Activated CD8-positive, alpha-beta T cell treated with anti-CD3 and anti-CD28 coated beads, Interleukin-2, amount 10 ng/mL, durations not matched to agents 7 days and 5 days (primary cell): Measurements from ENCODE around the gene HPCAL1. TPM values are rescaled to one million over a fixed set of nuclear protein-coding genes. Genes with fewer than 3 reads are reported as not detected.

Experiments used
- ATAC-seq: fragments of 150-1000 bp; cut with Tn5 transposase; one replicate; pipeline ENCODE4 v1.10.0; 2021; ENCODE audit warnings: moderate library complexity
- CTCF ChIA-PET: fragments of 350-600 bp; sonication (Branson Sonifier 250); formaldehyde crosslinking; loops from one replicate; lab custom pipeline; 2021; ENCODE audit warnings: antibody characterized with exemption; lab: Charles Lee
- POLR2A ChIA-PET: fragments of 350-600 bp; sonication (Branson Sonifier 250); formaldehyde crosslinking; loops from one replicate; lab custom pipeline; 2021; ENCODE audit warnings: antibody characterized with exemption; lab: Charles Lee
- DNase-seq: peaks from one replicate; pipeline ENCODE4 v3.0.0-alpha.2; 2020
- H3K27ac Mint-ChIP-seq: one replicate; pipeline ENCODE4 v1.8.0; 2021; ENCODE audit warnings: mild to moderate bottlenecking, mixed read lengths
- H3K27me3 Mint-ChIP-seq: one replicate; pipeline ENCODE4 v1.8.0; 2021; ENCODE audit warnings: low read depth, mixed read lengths
- H3K36me3 Mint-ChIP-seq: one replicate; pipeline ENCODE4 v1.8.0; 2021; ENCODE audit warnings: low read depth, mixed read lengths
- H3K4me1 Mint-ChIP-seq: one replicate; pipeline ENCODE4 v1.8.0; 2021; ENCODE audit warnings: low read depth, mixed read lengths
- H3K4me3 Mint-ChIP-seq: one replicate; pipeline ENCODE4 v1.8.0; 2021; ENCODE audit warnings: mild to moderate bottlenecking, mixed read lengths
- H3K9me3 Mint-ChIP-seq: one replicate; pipeline ENCODE4 v1.8.0; 2022; ENCODE audit warnings: mixed read lengths; ENCODE audit not compliant: insufficient read depth
- total RNA-seq, 2 experiments: library from RNA; stranded (reverse); gene quantifications; one replicate each; pipeline ENCODE4 v1.2.3, GENCODE V29; 2021

HPCAL1 gene
- total RNA-seq, 2 experiments from 2014 or later: 55.8 to 56.6 TPM

GRCh38 chr2:10382354-10383061 lies 79.8 kb downstream of the HPCAL1 start:
- H3K9me3 Mint-ChIP-seq: no peaks in the 10 kb centered on the region
- H3K4me3 Mint-ChIP-seq: peak overlapping the region; percentile 35
- H3K27ac Mint-ChIP-seq: peak overlapping the region; percentile 68
- peaks cover 83% of the 10 kb centered on the region for H3K4me1 Mint-ChIP-seq
- DNase-seq: peak; percentile 60
- no peaks in the 10 kb centered on the region for H3K27me3 Mint-ChIP-seq
- peak; percentile 72 for ATAC-seq
- H3K36me3 Mint-ChIP-seq: peaks cover 2% of the 10 kb centered on the region
- ChIA-PET CTCF (interaction anchor here (0.9 to 4.2 kb wide), 8 partner anchors 16 to 182 kb away, joined by 3 to 43 read pairs (median 4); no protein-coding TSS in a partner anchor), POLR2A (interaction anchor here (0.8 kb wide), 1 partner anchor 80 kb away, joined by 5 read pairs; no protein-coding TSS in a partner anchor)

GRCh38 chr2:10383960-10384734 lies 81.4 kb downstream of the HPCAL1 start:
- Mint-ChIP-seq H3K27me3 (no peaks in the 10 kb centered on the region), H3K4me3 (no peak overlapping the region), H3K27ac (no peak overlapping the region), H3K36me3 (peaks cover 2% of the 10 kb centered on the region), H3K9me3 (no peaks in the 10 kb centered on the region), H3K4me1 (peaks cover 69% of the 10 kb centered on the region)
- CTCF ChIA-PET: interaction anchor here (0.6 to 4.2 kb wide), 3 partner anchors 14 to 259 kb away, joined by 3 to 43 read pairs (median 3); no protein-coding TSS in a partner anchor
- no peak for ATAC-seq
- POLR2A ChIA-PET: no interaction called here
- no peak for DNase-seq

- CTCF ChIA-PET: interaction anchor here (1.4 to 4.2 kb wide), 2 partner anchors 23 to 56 kb away, joined by 3 to 43 read pairs; no protein-coding TSS in a partner anchor
- Mint-ChIP-seq H3K27ac (no peak overlapping the region), H3K27me3 (no peaks in the 10 kb centered on the region), H3K36me3 (peaks cover 2% of the 10 kb centered on the region), H3K4me1 (peaks cover 55% of the 10 kb centered on the region), H3K4me3 (no peak overlapping the region), H3K9me3 (no peaks in the 10 kb centered on the region)
- no peak for DNase-seq
- POLR2A ChIA-PET: no interaction called here
- ATAC-seq: no peak
These were observed 82.8 kb downstream of the HPCAL1 start for GRCh38 chr2:10385501-10385900.

- Mint-ChIP-seq H3K27ac (peak overlapping the region; percentile 43), H3K4me3 (no peak overlapping the region), H3K4me1 (peaks cover 49% of the 10 kb centered on the region), H3K36me3 (peaks cover 2% of the 10 kb centered on the region), H3K9me3 (no peaks in the 10 kb centered on the region), H3K27me3 (no peaks in the 10 kb centered on the region)
- CTCF ChIA-PET: interaction anchor here (1.4 kb wide), 1 partner anchor 56 kb away, joined by 3 read pairs; no protein-coding TSS in a partner anchor
- ATAC-seq: no peak
- no peak for DNase-seq
- POLR2A ChIA-PET: no interaction called here
These were observed 83.4 kb downstream of the HPCAL1 start for GRCh38 chr2:10385933-10386773.

GRCh38 chr2:10387033-10387432 lies 84.3 kb downstream of the HPCAL1 start:
- H3K4me1 Mint-ChIP-seq: peaks cover 40% of the 10 kb centered on the region
- POLR2A ChIA-PET: no interaction called here
- no peaks in the 10 kb centered on the region for H3K27me3 Mint-ChIP-seq
- H3K9me3 Mint-ChIP-seq: no peaks in the 10 kb centered on the region
- peaks cover 2% of the 10 kb centered on the region for H3K36me3 Mint-ChIP-seq
- no peak overlapping the region for H3K4me3 Mint-ChIP-seq
- CTCF ChIA-PET: no interaction called here
- H3K27ac Mint-ChIP-seq: no peak overlapping the region
- no peak for DNase-seq
- ATAC-seq: no peak

DNA sequence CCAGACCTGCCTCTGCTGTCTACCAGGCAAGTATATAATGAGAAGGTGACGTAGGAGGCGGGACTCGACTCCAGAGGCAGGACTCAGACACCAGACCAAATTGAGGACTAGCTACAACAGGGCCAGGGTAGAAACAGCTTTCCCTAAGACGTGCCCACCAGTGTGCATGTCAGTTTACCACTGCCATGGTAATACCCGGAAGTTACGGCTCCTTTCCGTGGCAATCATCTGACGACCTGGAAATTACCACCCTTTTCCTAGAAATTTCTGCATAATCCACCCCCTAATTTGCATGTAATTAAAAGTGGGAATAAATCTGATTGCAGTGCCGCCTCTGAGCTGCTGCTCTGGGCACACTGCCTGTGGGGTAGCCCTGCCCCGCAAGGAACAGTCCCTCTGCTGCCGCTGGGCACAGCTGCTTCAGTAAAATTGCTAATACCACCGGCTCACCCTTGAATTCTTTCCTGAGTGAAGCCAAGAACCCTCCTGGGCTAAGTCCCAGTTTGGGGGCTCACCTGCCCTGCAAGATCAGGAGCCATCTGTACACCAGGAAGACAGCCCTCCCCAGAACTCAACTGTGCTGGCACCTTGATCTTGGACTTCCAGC lies 86.4 kb downstream of the HPCAL1 start:
- Mint-ChIP-seq H3K36me3 (no peaks in the 10 kb centered on the region), H3K9me3 (no peaks in the 10 kb centered on the region), H3K4me1 (peaks cover 24% of the 10 kb centered on the region), H3K27me3 (no peaks in the 10 kb centered on the region), H3K4me3 (no peak overlapping the region), H3K27ac (no peak overlapping the region)
- CTCF ChIA-PET: interaction anchor here (4.5 kb wide), 1 partner anchor 20 kb away, joined by 17 read pairs; no protein-coding TSS in a partner anchor
- no peak for ATAC-seq
- POLR2A ChIA-PET: no interaction called here
- no peak for DNase-seq

DNA sequence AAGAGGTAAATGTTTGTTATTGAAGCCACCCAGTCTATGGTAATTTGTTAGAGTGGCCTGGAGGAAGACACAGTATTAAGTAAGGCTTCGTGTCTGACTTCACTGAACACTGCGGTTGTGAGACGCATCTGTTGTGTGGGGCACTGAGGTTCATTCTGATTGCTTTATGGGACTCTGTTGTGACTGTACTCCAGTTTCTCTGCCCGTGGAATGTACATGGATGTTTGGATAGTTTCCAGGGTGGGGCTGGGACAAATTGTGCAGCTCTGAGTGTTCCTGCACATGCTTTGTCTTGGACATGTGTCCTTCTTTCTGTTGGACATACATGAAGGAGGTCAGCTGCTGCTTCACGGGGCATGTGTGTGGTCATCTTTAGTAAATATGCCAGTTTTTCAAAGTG lies 86.9 kb downstream of the HPCAL1 start:
- no peak overlapping the region for H3K27ac Mint-ChIP-seq
- no peak overlapping the region for H3K4me3 Mint-ChIP-seq
- no peaks in the 10 kb centered on the region for H3K36me3 Mint-ChIP-seq
- ATAC-seq (no peak), DNase-seq (no peak)
- H3K27me3 Mint-ChIP-seq: no peaks in the 10 kb centered on the region
- H3K4me1 Mint-ChIP-seq: peaks cover 24% of the 10 kb centered on the region
- ChIA-PET POLR2A (no interaction called here), CTCF (interaction anchor here (4.5 kb wide), 1 partner anchor 19 kb away, joined by 17 read pairs; no protein-coding TSS in a partner anchor)
- H3K9me3 Mint-ChIP-seq: no peaks in the 10 kb centered on the region

DNA sequence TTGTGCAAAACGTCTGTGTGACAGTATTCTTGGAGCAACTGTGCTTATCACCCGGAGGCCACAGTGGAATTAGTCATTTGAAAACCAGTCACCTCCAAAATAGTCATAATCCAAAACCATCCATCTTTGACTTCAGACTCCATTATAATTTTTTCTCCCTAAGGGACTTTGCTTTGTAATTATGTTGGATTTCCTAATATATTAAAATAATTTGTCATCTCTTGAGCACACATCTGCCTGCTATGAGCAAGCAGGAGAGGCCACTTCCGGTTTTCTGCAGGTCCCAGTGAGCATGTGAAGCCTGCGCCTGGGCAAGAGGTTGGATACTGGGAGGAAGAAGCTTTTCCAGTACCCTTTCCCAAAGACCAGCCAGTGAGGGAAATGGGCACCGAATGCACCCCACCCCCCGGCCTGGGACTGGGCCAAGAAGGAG lies 87.7 kb downstream of the HPCAL1 start:
- Mint-ChIP-seq H3K4me3 (no peak overlapping the region), H3K27ac (no peak overlapping the region), H3K27me3 (no peaks in the 10 kb centered on the region), H3K36me3 (no peaks in the 10 kb centered on the region), H3K9me3 (no peaks in the 10 kb centered on the region), H3K4me1 (peaks cover 24% of the 10 kb centered on the region)
- DNase-seq (no peak), ATAC-seq (no peak)
- ChIA-PET POLR2A (no interaction called here), CTCF (interaction anchor here (4.5 kb wide), 1 partner anchor 18 kb away, joined by 17 read pairs; no protein-coding TSS in a partner anchor)

DNA sequence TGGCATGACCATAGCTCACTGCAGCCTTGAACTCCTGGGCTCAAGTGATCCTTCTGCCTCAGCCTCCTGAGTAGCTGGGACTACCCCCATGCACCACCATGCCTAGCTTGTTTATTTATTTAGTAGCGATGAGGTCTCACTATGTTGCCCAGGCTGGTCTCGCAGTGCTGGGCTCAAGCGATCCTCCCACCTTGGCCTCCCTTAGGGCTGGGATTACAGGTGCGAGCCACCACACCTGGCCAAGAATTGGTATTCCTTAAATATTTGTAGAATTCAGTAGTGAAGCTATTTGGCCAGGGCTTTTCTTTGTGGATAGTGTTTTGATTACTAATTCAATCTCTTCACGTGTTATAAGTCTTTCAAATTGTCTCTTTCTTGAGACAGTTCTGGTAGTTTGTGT lies 89.4 kb downstream of the HPCAL1 start:
- ChIA-PET CTCF (interaction anchor here (0.9 to 4.5 kb wide), 2 partner anchors 17 to 43 kb away, joined by 3 to 17 read pairs; no protein-coding TSS in a partner anchor), POLR2A (no interaction called here)
- H3K27ac Mint-ChIP-seq: no peak overlapping the region
- H3K9me3 Mint-ChIP-seq: no peaks in the 10 kb centered on the region
- peaks cover 11% of the 10 kb centered on the region for H3K4me1 Mint-ChIP-seq
- no peak for ATAC-seq
- H3K27me3 Mint-ChIP-seq: no peaks in the 10 kb centered on the region
- H3K36me3 Mint-ChIP-seq: no peaks in the 10 kb centered on the region
- no peak overlapping the region for H3K4me3 Mint-ChIP-seq
- DNase-seq: no peak

- H3K27me3 Mint-ChIP-seq: no peaks in the 10 kb centered on the region
- DNase-seq: no peak
- no peaks in the 10 kb centered on the region for H3K9me3 Mint-ChIP-seq
- no peak for ATAC-seq
- CTCF ChIA-PET: interaction anchor here (1.4 to 4.5 kb wide), 2 partner anchors 16 to 17 kb away, joined by 5 to 17 read pairs; no protein-coding TSS in a partner anchor
- H3K27ac Mint-ChIP-seq: no peak overlapping the region
- peaks cover 8% of the 10 kb centered on the region for H3K4me1 Mint-ChIP-seq
- POLR2A ChIA-PET: no interaction called here
- no peak overlapping the region for H3K4me3 Mint-ChIP-seq
- H3K36me3 Mint-ChIP-seq: no peaks in the 10 kb centered on the region
These were observed 89.8 kb downstream of the HPCAL1 start for GRCh38 chr2:10392548-10392947.
